Measurements from ENCODE around the gene ZNF236. TPM values are rescaled to one million over a fixed set of nuclear protein-coding genes. Genes with fewer than 3 reads are reported as not detected.

Gene ZNF236
- total RNA-seq, 1 experiment from 2014 or later = 14.9 TPM

DNA sequence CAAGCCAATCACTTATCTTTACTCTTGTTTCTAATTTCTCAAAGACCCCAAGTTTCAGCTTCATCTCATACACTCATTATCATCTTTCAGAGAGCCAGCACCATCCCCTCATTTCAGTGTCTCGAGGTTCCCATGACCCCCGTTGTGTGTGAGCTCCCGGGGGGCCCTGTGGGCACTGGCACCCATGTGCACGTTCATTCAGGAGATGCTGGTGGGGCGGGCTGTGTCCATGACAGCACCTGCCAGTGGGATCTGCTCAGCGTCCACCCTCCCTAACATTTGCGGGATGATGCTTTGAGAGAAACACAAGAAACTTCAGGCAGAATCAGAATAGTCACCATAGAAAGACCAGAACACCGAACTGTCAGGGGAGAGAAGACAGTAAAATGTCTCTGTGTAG is 189.8 kb downstream of the ZNF236 start:
- Mint-ChIP-seq H3K27ac (ENCODE audit: unreplicated experiment) (no peak overlapping the region), H3K4me3 (ENCODE audit: unreplicated experiment) (no peak overlapping the region), H3K4me1 (ENCODE audit: low read depth, unreplicated experiment) (no peaks in the 10 kb centered on the region), H3K36me3 (ENCODE audit: insufficient read depth, unreplicated experiment) (no peaks in the 10 kb centered on the region), H3K9me3 (ENCODE audit: unreplicated experiment) (no peaks in the 10 kb centered on the region), H3K27me3 (ENCODE audit: insufficient read depth, unreplicated experiment) (no peaks in the 10 kb centered on the region)
- Histone ChIP-seq H3K9me3 (no peaks in the 10 kb centered on the region), H3K4me3 (ENCODE audit: low read depth, low read length) (no peak overlapping the region), H3K27me3 (replicated peaks; ENCODE audit: control insufficient read depth, insufficient read depth, low read length) (no peaks in the 10 kb centered on the region), H3K36me3 (ENCODE audit: control insufficient read depth, insufficient read depth, low read length) (no peaks in the 10 kb centered on the region; the same call in 1 of the 2 replicates), H3K4me1 (no peaks in the 10 kb centered on the region)
- no peak for DNase-seq
- intact Hi-C loops (cut with micrococcal nuclease; ENCODE audit: unreplicated experiment) = no loop called here
- ChIA-PET CTCF (no interaction called here), POLR2A (no interaction called here)
- no TSS peak for BruUV-seq (replicated peaks)
- TF ChIP-seq, protein P1, sequence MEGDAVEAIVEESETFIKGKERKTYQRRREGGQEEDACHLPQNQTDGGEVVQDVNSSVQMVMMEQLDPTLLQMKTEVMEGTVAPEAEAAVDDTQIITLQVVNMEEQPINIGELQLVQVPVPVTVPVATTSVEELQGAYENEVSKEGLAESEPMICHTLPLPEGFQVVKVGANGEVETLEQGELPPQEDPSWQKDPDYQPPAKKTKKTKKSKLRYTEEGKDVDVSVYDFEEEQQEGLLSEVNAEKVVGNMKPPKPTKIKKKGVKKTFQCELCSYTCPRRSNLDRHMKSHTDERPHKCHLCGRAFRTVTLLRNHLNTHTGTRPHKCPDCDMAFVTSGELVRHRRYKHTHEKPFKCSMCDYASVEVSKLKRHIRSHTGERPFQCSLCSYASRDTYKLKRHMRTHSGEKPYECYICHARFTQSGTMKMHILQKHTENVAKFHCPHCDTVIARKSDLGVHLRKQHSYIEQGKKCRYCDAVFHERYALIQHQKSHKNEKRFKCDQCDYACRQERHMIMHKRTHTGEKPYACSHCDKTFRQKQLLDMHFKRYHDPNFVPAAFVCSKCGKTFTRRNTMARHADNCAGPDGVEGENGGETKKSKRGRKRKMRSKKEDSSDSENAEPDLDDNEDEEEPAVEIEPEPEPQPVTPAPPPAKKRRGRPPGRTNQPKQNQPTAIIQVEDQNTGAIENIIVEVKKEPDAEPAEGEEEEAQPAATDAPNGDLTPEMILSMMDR (IDR thresholded peaks at IDR 0.05; ENCODE audit: insufficient read depth in 1 of 2, low read depth in 1 of 2, low read length in 1 of 2, severe bottlenecking in 1 of 2, unreplicated experiment in 1 of 2) = no peak

DNA sequence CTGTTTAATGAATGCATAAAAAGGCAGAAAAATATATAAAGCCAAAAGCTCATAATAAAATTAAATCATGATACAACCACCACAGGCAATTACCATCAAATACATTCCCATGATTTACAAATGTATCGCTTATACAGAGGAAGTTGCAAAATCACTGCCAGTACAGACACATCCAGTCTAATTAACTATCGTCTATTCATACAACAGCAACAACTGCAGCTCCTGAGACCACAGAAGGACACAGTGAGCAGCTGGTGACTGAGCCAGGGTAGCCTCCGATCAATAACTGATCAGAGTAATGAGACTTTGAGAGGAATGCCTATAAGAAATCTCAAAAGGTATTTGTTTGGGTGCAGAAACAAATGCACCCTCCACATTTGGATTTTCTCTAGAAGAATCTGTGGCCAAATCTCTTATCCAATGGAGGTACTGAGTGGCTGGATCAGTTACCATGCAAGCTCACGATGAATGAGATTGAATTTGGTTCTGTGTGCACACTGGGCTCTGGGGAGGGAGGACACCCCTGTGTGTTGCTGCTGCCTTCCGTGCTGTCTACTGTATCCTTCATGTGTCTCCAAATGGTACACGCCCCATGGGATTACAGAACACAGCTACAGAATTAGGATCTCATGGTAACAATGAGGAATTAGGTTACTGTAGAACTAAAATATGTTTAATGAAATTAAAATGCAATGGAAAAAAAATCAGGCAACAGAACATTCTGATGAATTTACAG is 190.6 kb downstream of the ZNF236 start:
- BruUV-seq (replicated peaks) = no TSS peak
- Histone ChIP-seq H3K27me3 (replicated peaks; ENCODE audit: control insufficient read depth, insufficient read depth, low read length) (no peaks in the 10 kb centered on the region), H3K4me3 (ENCODE audit: low read depth, low read length) (no peak overlapping the region), H3K36me3 (ENCODE audit: control insufficient read depth, insufficient read depth, low read length) (no peaks in the 10 kb centered on the region; the same call in 1 of the 2 replicates), H3K9me3 (no peaks in the 10 kb centered on the region), H3K4me1 (no peaks in the 10 kb centered on the region)
- H3K36me3 Mint-ChIP-seq (ENCODE audit: insufficient read depth, unreplicated experiment) = no peaks in the 10 kb centered on the region
- H3K4me3 Mint-ChIP-seq (ENCODE audit: unreplicated experiment) = no peak overlapping the region
- ChIA-PET POLR2A (no interaction called here), CTCF (no interaction called here)
- TF ChIP-seq, protein P1 (IDR thresholded peaks at IDR 0.05; ENCODE audit: insufficient read depth in 1 of 2, low read depth in 1 of 2, low read length in 1 of 2, severe bottlenecking in 1 of 2, unreplicated experiment in 1 of 2) = no peak
- no peak overlapping the region for H3K27ac Mint-ChIP-seq (ENCODE audit: unreplicated experiment)
- H3K4me1 Mint-ChIP-seq (ENCODE audit: low read depth, unreplicated experiment) = no peaks in the 10 kb centered on the region
- no peaks in the 10 kb centered on the region for H3K9me3 Mint-ChIP-seq (ENCODE audit: unreplicated experiment)
- intact Hi-C loops (cut with micrococcal nuclease; ENCODE audit: unreplicated experiment) = no loop called here
- no peak for DNase-seq
- H3K27me3 Mint-ChIP-seq (ENCODE audit: insufficient read depth, unreplicated experiment) = no peaks in the 10 kb centered on the region

DNA sequence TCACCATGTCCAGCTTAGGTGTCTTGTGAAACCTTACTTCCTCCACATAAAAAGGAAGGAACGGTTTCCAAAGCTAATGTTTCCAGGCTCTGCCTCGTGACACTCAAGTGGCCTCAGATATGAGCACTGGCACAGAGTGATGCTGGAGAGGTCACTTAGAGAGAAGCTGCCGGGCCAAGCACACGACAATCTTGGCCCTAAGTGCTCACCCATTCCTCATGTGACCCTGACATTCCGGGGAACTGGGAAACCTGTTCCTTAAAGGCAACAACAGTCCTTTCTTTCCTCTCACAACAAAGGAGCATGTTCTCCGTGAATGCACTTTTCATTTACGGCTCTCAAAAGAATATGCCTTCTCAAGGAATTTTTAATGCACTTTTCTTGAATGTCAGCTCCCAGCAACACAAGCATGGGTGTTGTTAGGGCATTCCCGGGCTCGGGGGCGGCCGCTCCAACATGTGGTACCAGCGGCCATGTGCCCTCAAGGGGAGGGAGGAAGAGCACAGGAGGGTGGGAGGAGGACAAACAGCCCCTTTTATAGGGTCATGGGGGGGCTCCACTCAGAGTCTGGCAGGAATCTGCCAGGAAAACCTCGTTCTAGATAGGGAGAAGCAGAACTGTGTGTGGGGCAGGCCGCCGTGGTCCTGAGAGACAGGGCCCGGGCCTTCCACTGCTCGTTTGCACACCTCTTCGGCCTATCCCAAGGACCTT is 191.6 kb downstream of the ZNF236 start:
- H3K9me3 Mint-ChIP-seq (ENCODE audit: unreplicated experiment) = peaks cover 8% of the 10 kb centered on the region
- Histone ChIP-seq H3K36me3 (ENCODE audit: control insufficient read depth, insufficient read depth, low read length) (no peaks in the 10 kb centered on the region; the same call in 1 of the 2 replicates), H3K4me3 (ENCODE audit: low read depth, low read length) (no peak overlapping the region), H3K9me3 (no peaks in the 10 kb centered on the region), H3K4me1 (no peaks in the 10 kb centered on the region), H3K27me3 (replicated peaks; ENCODE audit: control insufficient read depth, insufficient read depth, low read length) (no peaks in the 10 kb centered on the region)
- no peak for DNase-seq
- BruUV-seq (replicated peaks) = no TSS peak
- CTCF ChIA-PET = no interaction called here
- no peaks in the 10 kb centered on the region for H3K27me3 Mint-ChIP-seq (ENCODE audit: insufficient read depth, unreplicated experiment)
- intact Hi-C loops (cut with micrococcal nuclease; ENCODE audit: unreplicated experiment) = no loop called here
- no peaks in the 10 kb centered on the region for H3K4me1 Mint-ChIP-seq (ENCODE audit: low read depth, unreplicated experiment)
- TF ChIP-seq, protein P1 (IDR thresholded peaks at IDR 0.05; ENCODE audit: insufficient read depth in 1 of 2, low read depth in 1 of 2, low read length in 1 of 2, severe bottlenecking in 1 of 2, unreplicated experiment in 1 of 2) = no peak
- no peak overlapping the region for H3K4me3 Mint-ChIP-seq (ENCODE audit: unreplicated experiment)
- no peaks in the 10 kb centered on the region for H3K36me3 Mint-ChIP-seq (ENCODE audit: insufficient read depth, unreplicated experiment)
- POLR2A ChIA-PET = no interaction called here
- no peak overlapping the region for H3K27ac Mint-ChIP-seq (ENCODE audit: unreplicated experiment)
